ENCODE measurements around the gene KSR2.

KSR2 gene

DNA sequence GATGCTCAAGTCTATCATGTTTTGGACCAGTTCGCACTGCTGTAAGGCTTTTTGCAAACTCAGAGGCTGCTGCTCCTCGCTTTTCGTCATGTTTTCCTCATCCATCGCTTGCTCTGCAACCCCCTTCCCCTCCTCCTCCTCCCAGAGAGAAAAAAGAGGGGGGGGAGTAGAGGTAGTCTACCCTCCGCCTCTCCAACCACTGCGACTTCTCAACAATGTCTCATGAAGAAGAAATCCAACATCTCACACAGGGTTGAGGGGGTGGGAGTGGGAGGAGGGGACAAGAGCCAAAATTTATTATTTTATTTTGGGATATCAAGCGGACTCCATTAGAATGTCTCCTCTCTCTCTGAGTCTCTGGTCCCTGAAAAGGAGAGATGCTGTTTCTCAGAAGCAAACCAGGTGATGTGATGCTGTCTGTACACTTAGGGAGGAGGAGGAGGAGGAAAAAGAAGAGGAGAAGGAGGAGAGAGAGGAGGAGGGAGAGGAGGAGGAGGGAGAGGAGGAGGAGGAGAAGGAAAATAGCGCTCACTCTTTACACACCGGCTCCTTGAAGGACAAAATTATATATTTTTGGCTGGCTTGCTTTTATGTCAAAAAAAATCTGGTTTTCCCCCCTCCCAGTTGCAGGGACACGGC lies 520 bp downstream of the KSR2 start:
- in situ Hi-C loops (cut with HindIII; ENCODE audit: low sequenced_read_pairs), result no loop called here

DNA sequence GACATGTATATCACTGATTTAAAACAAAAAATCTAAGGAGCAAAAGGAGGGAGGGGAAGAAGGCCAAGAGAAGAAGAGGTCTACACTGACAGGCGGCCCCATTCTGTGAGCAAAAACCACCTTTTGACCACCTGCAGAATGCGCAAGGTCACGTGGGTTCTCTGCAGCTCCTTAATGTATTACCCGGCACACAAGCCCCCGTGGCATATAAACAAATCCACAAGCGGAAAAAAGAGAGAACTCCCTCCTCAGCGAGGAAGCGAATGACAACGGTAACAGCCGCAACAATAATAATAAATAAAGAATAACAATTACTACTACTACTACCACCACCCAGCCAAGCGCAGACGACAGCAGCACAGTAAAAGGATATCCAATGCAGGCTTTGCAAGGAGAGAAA lies 1.3 kb downstream of the KSR2 start:
- in situ Hi-C loops (cut with HindIII; ENCODE audit: low sequenced_read_pairs), result no loop called here

DNA sequence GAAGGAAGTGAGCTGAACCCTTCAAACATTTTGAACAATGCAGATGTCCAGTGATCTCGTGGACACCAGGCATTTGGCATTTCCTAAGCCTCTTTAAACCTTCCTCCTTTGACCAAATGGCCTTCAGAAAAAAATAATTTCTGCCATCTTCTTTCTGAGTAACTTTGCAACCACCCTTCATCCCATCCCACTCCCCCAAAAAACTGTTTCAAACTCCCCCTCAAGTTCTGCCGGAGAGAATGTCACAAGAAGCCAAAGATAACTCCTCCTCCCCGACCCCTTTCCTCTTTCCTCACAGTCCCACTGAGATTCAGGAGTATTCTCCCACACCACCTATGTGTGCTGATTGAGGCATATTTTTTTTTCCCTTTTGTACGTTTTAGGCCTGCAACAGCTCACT lies 1.7 kb downstream of the KSR2 start:
- in situ Hi-C loops (cut with HindIII; ENCODE audit: low sequenced_read_pairs), result no loop called here

DNA sequence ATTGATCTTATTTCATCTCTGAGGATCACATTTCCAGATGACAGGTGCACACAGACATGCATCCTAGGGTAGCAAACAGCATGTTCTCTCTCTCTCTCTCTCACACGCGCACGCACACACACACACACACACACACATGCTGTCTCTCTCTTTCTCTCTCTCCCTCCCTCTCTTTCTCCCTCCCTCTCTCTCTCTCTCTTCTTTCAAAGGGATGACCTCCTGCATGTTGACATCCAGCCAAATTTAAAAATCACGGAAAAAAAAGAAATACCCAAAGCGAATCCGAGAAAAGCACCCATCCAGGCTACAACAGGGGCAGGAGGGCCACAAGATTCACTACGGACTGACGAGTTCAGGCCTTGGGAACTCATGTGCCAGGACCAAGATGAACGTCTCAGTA lies 2.3 kb downstream of the KSR2 start:
- in situ Hi-C loops (cut with HindIII; ENCODE audit: low sequenced_read_pairs), result no loop called here

DNA sequence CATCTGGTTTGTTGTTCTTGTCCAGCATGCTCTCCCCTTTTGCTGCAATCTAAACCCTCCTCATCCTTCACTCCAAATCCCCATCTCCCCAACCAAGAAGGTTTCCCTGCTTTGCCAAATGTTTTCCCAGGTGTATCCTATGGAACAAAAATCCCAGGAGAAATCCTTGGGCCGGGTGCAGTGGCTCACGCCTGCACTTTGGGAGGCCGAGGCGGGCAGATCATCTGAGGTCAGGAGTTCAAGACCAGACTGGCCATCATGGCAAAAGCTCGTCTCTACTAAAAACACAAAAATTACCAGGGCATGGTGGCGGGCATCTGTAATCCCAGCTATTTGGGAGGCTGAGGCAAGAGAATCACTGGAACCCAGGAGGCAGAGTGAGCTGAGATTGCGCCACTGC lies 5.0 kb downstream of the KSR2 start:
- in situ Hi-C loops (cut with HindIII; ENCODE audit: low sequenced_read_pairs), result no loop called here

DNA sequence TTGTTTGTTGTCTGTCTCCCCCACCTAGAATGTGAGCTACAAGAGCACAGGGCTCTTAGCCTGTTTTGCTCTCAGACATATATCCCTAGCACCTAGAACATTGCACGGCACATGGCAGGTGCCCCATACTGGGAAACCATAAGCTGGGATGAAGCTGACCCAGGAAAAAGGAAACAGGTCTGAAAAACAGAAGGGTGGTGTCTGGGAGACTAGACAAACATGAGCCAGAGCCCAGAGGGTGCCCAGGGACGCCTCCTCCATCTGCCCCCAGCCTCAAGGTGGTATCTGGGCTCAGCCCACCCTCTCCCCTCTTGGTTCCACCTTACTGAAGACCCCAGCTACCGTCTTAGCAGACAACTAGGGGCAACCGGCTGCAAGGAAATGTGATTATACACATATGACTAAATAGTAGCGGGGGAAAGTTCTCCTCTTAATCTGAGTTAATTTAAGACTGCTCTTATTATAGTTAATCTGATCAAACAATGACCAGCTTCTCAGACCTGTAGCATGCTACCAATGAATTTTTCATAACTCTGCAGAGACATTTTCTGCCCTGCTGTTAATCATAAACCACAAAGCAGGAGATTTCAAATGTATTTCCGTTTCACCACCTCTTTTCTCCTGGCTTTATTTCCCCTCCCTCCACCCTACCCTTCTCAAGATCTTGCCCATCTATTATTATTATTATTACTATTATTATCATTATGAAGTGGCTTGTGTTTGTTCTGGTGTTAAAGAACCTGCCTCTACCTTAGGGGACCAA lies 31.9 kb downstream of the KSR2 start:
- in situ Hi-C loops (cut with HindIII; ENCODE audit: low sequenced_read_pairs), result no loop called here

DNA sequence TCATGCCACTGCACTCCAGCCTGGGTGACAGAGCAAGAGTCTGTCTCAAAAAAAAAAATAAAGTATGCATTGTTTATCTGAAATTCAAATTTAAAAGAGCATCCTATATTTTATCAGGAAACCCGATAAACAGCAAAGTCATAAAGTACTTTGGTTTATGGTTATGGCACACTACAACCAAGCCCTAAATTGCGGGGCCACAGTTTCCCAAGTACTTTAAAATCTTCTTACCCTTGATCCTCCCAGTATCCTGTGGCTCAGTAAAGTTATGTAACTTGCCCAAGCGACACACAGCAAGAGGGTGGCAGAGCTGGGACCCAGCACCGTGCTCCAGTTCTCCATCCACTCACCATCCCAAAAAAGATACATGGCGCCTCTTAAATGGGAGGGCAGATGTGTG lies 35.2 kb downstream of the KSR2 start:
- in situ Hi-C loops (cut with HindIII; ENCODE audit: low sequenced_read_pairs), result no loop called here

DNA sequence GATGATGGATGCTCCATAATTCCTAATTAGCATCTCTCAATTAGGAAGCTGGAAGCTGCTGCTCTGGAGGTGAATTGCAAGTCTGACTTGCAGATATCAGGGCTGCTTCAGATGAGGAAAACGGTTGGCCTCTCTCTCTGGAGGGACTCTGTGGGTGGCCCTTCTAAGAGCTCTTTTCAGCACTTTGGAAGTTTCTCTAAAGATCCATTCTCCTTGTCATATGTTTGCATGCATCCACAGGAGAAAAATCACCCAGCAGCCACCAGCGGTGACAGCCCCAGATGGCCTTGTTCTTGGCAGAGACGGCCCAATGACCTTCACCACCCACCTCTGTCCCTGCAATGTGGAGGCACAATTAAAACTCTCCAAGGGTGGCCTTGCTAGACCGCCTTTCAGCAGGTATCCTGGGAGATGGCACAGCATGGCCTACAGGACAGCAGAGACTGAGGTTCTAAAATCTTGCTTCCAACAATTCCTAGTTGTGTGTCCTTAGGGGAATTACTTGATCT lies 42.3 kb downstream of the KSR2 start:
- in situ Hi-C loops (cut with HindIII; ENCODE audit: low sequenced_read_pairs), result no loop called here

DNA sequence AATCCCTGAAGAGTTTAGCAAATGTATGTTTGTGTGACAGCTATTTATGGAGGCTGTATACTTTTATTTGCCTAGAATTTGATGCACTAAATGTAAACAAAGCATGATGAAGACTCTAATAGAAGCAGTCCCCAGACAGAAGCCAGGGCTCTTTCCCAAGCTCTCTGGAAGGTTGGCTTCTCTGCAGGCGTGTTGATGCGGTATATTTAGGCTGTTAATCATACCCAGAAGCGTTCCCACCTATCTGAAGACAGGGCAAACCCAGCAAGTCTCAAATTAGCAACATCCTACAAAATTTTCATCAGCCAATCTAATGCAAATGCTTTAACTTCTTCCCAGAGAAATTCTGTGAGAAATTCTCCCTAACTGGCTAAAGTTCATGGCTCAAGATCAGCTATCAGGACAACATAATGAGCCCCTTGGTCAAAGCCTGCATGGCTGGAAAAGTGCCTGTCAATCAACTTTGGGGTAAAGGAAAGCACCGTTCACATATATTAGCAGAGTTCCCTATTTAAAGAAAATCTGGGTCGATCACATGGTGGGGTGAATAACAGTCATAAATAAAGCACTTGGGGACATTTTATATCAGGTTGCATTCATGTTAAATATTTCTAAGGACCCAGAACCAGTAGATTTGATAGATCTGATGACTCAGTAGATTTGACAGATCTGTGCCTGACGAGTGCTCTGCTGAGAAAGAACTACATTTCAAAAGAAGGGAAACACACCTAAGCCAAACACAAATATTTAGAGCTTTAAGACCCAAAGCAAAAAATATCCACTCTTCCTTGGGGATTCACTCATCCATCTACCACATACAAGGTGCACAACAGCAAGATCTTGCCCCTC lies 46.6 kb downstream of the KSR2 start:
- in situ Hi-C loops (cut with HindIII; ENCODE audit: low sequenced_read_pairs), result no loop called here

DNA sequence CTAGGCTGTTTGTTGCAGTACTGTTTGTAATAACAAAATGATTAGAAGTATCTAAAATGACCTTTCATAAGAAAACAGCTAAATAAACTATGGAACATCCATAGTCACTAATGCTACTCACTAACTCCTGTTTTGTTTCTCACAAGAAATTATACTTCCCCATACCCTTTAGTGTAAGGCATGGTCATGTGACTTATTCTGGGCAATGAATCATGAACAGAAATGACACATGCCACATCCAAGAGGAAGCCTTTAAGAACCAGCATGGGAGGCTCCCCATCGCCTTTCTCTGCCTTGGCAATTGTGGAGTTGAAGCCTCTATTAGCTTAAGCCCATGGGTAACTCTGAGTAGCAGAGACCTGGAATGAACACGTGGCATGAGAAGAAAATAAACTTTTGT lies 49.3 kb downstream of the KSR2 start:
- in situ Hi-C loops (cut with HindIII; ENCODE audit: low sequenced_read_pairs), result no loop called here

DNA sequence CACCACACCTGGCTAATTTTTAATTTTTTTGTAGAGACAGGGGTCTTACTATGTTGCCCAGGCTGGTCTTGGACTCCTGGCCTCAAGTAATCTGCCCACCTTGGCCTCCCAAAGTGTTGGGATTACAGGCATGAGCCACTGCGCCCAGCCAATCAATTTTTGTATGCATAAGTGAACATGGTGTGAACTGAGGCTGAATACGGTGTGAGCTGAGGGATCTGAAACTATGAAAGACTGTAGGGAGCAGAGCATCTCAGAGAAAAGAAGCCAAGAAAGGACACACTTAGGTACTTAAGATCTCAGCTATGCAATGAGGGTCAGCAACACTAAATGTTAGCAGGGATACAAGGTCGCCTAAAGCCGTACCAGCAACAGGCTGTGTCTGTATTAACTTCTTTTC lies 54.1 kb downstream of the KSR2 start:
- in situ Hi-C loops (cut with HindIII; ENCODE audit: low sequenced_read_pairs), result loop anchor here (5.0 kb wide), 1 partner anchor 83 kb away; no protein-coding TSS in a partner anchor

DNA sequence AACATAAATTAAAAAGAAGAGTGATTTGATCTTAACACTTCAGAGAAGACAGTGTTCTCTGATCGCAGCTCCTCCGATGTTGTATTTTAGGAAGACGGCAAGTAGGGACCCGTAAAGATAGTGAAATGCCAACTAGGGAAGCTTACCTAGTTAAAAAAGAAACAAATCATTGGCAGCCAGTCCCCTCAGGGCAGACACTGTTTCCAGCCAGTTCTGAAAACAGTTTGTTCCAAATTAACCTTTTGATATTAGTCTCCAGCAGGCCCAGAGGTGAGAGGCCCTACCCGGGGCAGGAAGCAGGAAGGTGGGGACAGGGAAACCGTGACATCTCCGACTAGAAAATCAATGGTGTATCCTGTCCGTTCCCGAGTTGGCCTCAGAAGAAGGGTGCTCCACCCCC lies 56.0 kb downstream of the KSR2 start:
- in situ Hi-C loops (cut with HindIII; ENCODE audit: low sequenced_read_pairs), result loop anchor here (5.0 kb wide), 1 partner anchor 85 kb away; no protein-coding TSS in a partner anchor

DNA sequence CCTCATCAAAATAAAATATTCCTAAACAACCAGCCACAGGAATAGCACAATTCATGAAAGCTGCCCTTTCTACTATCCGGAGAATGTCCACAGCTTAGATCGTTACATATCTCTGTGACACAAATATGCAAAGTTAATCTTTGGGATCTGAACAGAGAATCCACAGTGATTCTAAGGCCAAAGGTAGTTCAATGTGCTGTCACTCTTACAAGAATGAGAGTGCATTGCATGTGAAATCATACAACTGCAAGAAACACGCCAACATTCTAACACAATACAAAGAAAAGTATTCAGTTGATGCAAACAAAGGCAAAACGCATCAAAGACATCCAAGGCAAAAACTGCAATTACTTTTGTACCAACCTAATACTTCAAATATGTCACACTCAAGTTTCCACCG lies 60.4 kb downstream of the KSR2 start:
- in situ Hi-C loops (cut with HindIII; ENCODE audit: low sequenced_read_pairs), result no loop called here

DNA sequence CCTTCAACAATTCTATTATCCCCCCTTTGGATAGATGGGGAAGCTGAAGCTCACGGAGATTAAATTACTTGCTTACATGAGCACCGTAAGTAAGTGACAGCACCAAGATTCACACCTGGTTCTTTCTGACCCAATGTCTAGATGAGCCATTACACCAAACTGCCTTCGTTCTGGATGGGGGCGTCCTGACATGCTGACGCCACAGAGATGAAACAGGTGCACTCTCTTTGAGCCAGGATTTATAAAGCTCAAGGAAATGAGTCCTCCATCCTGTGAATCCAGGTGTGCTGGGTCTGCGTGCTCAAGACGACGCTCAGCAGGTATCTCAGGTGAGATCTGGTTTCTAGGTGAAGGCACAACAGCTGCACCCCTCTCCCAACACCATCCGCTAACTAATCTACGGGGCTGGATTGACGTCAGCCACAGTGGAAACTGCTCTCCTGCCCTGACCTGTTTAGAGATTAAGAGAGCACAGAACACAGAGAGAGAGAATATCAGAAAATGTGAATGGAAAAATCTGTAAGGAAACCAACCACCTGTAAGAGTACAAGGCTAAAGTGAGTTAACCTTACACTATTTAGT lies 61.6 kb downstream of the KSR2 start:
- in situ Hi-C loops (cut with HindIII; ENCODE audit: low sequenced_read_pairs), result no loop called here

DNA sequence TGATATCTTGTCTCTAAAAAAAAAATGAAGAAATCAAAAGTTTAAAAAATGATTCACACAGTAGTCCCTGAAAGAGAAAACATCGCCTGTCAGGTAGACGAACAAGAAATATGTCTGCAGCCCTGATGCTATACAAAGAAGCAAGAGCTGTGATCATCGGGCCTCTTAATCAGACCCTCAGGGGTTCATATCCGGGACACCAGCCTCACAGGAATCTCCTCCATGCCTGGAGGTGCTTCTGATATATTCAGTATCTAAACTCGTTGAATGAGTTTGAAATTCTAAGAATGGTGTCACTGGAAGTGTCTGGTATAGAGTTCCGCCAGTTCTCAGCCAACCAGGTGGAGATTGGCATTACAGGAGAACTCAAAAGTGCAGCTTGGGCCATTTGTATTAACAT lies 64.7 kb downstream of the KSR2 start:
- in situ Hi-C loops (cut with HindIII; ENCODE audit: low sequenced_read_pairs), result no loop called here

DNA sequence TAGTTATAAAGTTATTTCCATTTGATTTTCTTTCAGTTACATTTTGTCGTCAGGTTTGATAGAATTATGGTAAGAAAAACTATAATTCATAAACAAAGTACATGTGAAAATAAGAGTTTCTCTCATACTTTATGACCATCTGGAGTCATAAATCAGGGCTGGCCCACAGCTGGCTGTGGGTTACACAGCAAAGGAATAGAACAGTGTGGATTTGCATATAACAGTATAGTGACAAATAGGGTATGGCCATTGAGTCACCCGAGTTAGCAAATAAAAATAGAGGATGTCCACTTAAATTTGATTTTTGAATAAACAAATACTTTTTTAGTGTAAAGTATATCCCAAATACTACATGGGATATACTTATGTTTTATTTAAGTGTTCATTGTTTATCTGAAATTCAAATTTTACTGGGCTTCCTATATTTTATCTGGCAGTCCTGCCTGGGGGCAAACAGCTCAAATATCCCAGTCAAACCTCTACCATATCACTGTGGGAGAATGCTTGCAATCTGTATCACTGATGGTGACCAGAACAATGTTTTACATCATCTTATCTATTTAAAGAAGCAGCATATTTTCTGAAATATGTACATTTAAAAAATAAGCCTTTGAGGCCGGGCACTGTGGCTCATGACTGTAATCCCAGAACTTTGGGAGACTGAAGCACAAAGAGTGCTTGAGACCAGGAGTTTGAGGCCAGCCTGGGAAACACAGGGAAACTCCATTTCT lies 65.5 kb downstream of the KSR2 start:
- in situ Hi-C loops (cut with HindIII; ENCODE audit: low sequenced_read_pairs), result no loop called here

DNA sequence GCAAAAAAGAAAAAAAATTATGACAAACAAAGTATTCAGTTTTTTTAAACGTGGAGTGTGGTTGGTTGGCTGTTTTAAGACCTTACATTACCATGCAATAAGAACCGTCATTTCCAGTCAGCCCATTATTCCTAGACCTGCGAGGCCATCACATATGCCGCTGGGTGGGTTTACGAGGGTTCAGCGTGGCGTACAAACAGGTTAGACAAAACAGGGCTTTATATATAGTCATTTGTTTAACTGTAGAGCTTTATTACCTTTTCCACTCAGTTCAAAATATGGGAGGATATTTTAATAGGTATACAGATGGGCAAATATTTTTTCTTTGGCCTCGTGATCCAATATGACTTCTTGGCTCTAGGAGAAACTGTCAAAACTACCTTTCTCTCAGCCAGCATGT lies 67.2 kb downstream of the KSR2 start:
- in situ Hi-C loops (cut with HindIII; ENCODE audit: low sequenced_read_pairs), result no loop called here

DNA sequence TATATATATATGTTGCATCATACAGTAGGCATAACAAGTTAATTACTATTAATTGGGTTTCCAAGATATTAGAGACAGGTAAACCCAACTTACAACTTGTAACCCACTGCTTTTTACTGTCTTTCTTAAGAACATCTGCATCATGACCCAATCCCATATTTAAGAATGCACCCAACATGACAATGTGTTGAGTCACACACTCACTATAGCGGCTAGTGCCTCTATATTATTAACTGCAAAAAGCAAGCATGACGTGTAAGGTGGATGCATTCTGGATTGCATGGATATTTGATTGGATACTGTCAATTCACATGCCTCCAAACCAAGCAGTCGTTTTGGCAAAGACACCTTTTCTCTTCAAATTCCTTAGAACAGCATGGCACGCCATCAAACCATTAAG lies 68.2 kb downstream of the KSR2 start:
- in situ Hi-C loops (cut with HindIII; ENCODE audit: low sequenced_read_pairs), result no loop called here

DNA sequence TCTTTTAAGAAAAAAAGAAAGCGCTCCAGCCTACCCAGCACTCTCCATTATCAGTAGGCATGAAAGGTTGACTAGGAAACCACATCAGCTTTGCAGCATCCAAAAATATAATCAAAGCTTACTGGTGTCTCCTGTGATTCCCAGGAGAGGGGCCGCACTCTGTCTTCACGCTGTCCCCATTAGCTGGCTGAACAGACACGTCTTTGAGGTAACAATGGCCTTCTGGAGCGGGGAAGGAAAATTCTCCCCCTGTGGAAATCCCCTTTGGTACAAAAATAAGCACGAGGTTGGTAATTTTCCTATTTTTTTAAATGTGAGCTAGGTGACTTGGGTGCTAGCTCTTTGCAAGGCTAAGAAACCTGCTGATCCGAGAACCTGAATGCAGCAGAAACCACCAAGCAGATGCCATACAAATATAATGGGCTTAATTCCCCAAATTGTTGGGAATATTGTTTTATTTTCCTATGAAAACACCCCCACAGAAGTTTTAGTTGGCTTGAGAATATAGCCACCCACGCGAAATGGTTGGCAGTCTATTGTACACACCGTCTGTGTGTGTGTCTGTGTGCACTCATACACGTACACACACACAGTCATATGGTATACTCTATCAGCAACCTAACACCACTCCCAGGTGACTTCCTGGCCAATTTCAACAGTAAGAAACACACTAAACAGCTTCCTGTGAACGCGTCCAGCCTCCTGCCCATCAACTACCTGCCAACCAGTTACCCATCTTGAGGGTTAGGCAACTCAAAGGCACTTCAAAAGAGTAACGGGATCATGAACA lies 71.2 kb downstream of the KSR2 start:
- in situ Hi-C loops (cut with HindIII; ENCODE audit: low sequenced_read_pairs), result no loop called here

DNA sequence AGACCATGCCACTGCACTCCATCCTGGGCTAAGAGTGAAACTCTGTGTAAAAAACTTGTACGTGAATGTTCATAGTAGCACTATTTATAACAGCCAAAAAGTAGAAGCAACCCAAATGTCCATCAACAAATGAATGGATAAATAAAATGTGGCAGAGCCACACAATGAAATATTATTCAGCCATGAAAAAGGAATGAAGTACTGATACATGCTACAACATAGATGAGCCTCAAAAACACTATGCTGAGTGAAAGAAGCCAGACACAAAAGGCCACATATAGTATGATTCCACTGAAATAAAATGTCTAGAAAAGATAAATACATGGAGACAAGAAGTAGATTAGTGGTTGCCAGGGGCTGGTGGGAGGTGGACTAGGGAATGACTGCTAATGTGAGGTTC lies 72.8 kb downstream of the KSR2 start:
- in situ Hi-C loops (cut with HindIII; ENCODE audit: low sequenced_read_pairs), result no loop called here

All from endothelial cell of hepatic sinusoid (primary cell).